H1 (cell line): ENCODE results near the gene CUX1.

Experiments
- ASH2L ChIP-seq: fragments of 200-600, 300-600 bp; sonication (generic); IDR thresholded peaks from one replicate; pipeline ENCODE4 v1.7.1; 2017; ENCODE audit warnings: low read length
- CBX8 ChIP-seq: fragments of 300-800, 300-1000 bp; sonication (generic); IDR thresholded peaks from 2 replicates; pipeline ENCODE4 v1.7.1; 2016; ENCODE audit warnings: low read depth, low read length, borderline replicate concordance
- CHD2 ChIP-seq: IDR thresholded peaks from 2 replicates; pipeline ENCODE4 v1.6.1; 2012; ENCODE audit warnings: low read length, improper control_type of control experiment
- EZH2 ChIP-seq: fragments of 200-600 bp; sonication (generic); IDR thresholded peaks from 2 replicates; pipeline ENCODE4 v1.7.1; 2012; ENCODE audit warnings: low read depth, mild to moderate bottlenecking, moderate library complexity, low read length, inconsistent platforms; ENCODE audit not compliant: severe bottlenecking
- JUND ChIP-seq: IDR thresholded peaks from 2 replicates; pipeline ENCODE4 v1.6.1; 2011; ENCODE audit warnings: mild to moderate bottlenecking, improper control_type of control experiment, low read length
- NRF1 ChIP-seq: IDR thresholded peaks from 2 replicates; pipeline ENCODE4 v1.6.1; 2011; ENCODE audit warnings: mild to moderate bottlenecking, low read depth, low read length, improper control_type of control experiment
- SIX5 ChIP-seq: IDR thresholded peaks from 2 replicates; pipeline ENCODE4 v1.6.1; 2011; ENCODE audit warnings: mild to moderate bottlenecking, low read depth, low read length
- SUZ12 ChIP-seq: fragments of 200-600 bp; sonication (generic); IDR thresholded peaks from 2 replicates; pipeline ENCODE4 v1.6.1; 2012; ENCODE audit warnings: mild to moderate bottlenecking, inconsistent platforms, low read length, moderate library complexity, mixed read lengths
- TCF12 ChIP-seq: IDR thresholded peaks from 2 replicates; pipeline ENCODE4 v1.6.1; 2011; ENCODE audit warnings: low read depth, mild to moderate bottlenecking, low read length
- TF ChIP-seq, protein P1 (sequence below), 3 experiments: IDR thresholded peaks; 1 replicate in 2 of 3; 2 replicates in 1 of 3; pipeline versions ENCODE4 v1.5.1 to v1.6.1; 2011; ENCODE audit warnings: low read length in 3 of 3, mild to moderate bottlenecking in 3 of 3, inconsistent platforms in 2 of 3, low read depth in 1 of 3, moderate library complexity in 1 of 3; ENCODE audit not compliant: insufficient read depth in 1 of 3; ENCODE audit errors: control extremely low read depth in 1 of 3
- TF ChIP-seq, protein P2 (sequence below): IDR thresholded peaks from 2 replicates; pipeline ENCODE4 v1.6.1; 2012; ENCODE audit warnings: low read length, inconsistent platforms

DNA sequence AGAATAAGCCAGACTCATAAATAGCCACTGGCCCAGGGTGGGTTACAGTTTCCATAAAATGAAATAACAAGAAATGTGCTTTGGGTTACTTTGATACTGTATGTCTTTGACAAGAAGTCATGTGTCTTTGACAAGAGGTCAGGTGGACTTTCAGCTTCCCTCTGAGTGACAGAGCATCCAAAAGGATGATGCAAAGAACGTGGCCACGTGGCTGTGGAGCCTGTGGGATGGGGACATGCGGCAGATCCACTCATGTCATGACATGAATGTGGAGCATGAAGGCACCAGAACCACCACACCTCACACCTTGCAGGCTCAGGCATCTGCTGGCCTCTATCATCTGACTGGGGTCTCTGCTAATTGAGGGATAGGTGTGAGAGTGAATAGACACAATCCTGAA lies 37.1 kb upstream of the CUX1 start:
- TF ChIP-seq, protein P1, sequence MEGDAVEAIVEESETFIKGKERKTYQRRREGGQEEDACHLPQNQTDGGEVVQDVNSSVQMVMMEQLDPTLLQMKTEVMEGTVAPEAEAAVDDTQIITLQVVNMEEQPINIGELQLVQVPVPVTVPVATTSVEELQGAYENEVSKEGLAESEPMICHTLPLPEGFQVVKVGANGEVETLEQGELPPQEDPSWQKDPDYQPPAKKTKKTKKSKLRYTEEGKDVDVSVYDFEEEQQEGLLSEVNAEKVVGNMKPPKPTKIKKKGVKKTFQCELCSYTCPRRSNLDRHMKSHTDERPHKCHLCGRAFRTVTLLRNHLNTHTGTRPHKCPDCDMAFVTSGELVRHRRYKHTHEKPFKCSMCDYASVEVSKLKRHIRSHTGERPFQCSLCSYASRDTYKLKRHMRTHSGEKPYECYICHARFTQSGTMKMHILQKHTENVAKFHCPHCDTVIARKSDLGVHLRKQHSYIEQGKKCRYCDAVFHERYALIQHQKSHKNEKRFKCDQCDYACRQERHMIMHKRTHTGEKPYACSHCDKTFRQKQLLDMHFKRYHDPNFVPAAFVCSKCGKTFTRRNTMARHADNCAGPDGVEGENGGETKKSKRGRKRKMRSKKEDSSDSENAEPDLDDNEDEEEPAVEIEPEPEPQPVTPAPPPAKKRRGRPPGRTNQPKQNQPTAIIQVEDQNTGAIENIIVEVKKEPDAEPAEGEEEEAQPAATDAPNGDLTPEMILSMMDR (IDR thresholded peaks at IDR 0.05; ENCODE audit: control extremely low read depth in 1 of 3, insufficient read depth in 1 of 3, low read depth in 1 of 3, low read length in 3 of 3) = no peak
- TF ChIP-seq CBX8 (no peak), CHD2 (no peak), ASH2L (no peak), SIX5 (no peak), EZH2 (no peak), NRF1 (no peak), JUND (no peak), SUZ12 (no peak), TCF12 (no peak)
- TF ChIP-seq, protein P2, sequence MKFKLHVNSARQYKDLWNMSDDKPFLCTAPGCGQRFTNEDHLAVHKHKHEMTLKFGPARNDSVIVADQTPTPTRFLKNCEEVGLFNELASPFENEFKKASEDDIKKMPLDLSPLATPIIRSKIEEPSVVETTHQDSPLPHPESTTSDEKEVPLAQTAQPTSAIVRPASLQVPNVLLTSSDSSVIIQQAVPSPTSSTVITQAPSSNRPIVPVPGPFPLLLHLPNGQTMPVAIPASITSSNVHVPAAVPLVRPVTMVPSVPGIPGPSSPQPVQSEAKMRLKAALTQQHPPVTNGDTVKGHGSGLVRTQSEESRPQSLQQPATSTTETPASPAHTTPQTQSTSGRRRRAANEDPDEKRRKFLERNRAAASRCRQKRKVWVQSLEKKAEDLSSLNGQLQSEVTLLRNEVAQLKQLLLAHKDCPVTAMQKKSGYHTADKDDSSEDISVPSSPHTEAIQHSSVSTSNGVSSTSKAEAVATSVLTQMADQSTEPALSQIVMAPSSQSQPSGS = no peak
